Measurements from ENCODE around the gene SPEN. TPM values are rescaled to one million over a fixed set of nuclear protein-coding genes. Genes with fewer than 3 reads are reported as not detected.
A peak's percentile ranks its signal among the peaks of the same experiment; 100 is the strongest.

Gene SPEN
- total and polyA plus RNA-seq, 10 of the 15 experiments (the other 5 are each of a cell fraction or from before 2014, with no cell fraction given), result 5.2 to 58.7 (median 20.1) TPM

DNA sequence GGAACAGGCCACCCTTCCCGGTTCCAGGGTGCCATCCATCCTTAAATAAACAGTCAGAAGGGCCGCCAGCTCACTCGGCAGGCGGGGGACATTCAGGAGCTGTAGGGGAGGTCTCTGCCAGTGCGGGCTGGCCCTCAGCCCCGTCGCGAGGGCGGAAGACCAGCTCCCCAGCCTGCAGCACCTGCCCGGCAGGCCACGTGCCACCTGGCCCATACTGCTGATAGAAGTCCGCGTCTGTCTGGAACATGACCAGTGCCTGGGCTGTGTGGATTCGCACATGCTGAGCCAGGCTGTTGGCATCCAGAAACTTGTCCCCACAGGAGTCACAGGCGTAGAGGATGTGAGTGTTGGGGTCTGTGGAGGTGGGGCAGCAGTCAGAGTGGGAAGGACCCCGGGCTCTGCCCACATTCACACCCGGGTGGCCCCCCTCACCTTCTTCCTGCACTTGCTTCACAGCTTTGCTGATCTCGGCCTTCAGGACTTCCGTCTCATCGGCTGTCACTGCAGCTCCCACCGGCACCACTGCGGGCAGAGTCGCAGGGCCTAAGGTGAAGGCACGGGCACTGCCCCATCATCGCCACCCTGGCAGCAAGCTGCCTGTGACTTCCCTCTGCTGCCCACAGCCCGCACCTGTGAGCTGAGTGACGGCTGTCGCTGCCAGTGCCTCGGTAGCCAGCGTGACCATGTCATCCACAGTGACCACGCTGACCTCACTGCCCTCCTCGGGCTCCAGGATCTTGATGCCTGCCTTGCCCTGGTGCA, 94.6 kb downstream of the SPEN start:
- intact Hi-C loops (cut with micrococcal nuclease; ENCODE audit: unreplicated experiment), result loop anchor here (10.0 kb wide), 1 partner anchor 113 kb away; no protein-coding TSS in a partner anchor
- H4K20me1 ChIP-seq (ENCODE audit: control insufficient read depth, insufficient read depth), result no peaks in the 10 kb centered on the region
- BruUV-seq (replicated peaks), result no TSS peak
- no peak overlapping the region for H3K27ac ChIP-seq (ENCODE audit: control insufficient read depth, insufficient read depth)
- H3K4me2 ChIP-seq (ENCODE audit: control insufficient read depth, insufficient read depth), result no peak overlapping the region
- FAIRE-seq (no peak), ATAC-seq (no peak), DNase-seq (ENCODE audit: low read depth, low spot score) (no peak)
- H2AFZ ChIP-seq (ENCODE audit: control insufficient read depth, low read depth, low read length), result no peak overlapping the region
- H3K27me3 ChIP-seq (replicated peaks in 1 of 2; ENCODE audit: control insufficient read depth in 2 of 2, insufficient read depth in 2 of 2, low read length in 1 of 2), result no peaks in the 10 kb centered on the region
- no peak overlapping the region for H3K4me3 ChIP-seq
- H3K9me3 ChIP-seq (replicated peaks; ENCODE audit: control insufficient read depth, insufficient read depth, low read length), result no peaks in the 10 kb centered on the region
- H3K79me2 ChIP-seq (ENCODE audit: control insufficient read depth, insufficient read depth, low read length), result no peaks in the 10 kb centered on the region; the same call in 1 of the 2 replicates
- CTCF ChIA-PET, result no interaction called here
- RAD21 ChIA-PET (ENCODE audit: unreplicated experiment), result no interaction called here
- H3K4me1 ChIP-seq (ENCODE audit: control insufficient read depth, insufficient read depth, low read length), result no peaks in the 10 kb centered on the region
- no peak overlapping the region for H3K9ac ChIP-seq (ENCODE audit: control insufficient read depth, insufficient read depth, low read length)
- 96% methylated on average over 32 of the region's 32 CpGs for WGBS (ENCODE audit: insufficient coverage, insufficient replicate concordance, low lambda C conversion rate, missing lambda C conversion rate)
- TF ChIP-seq GABPA (IDR thresholded peaks at IDR 0.05; ENCODE audit: low read depth) (no peak), ZNF274 (IDR thresholded peaks at IDR 0.05; ENCODE audit: insufficient read depth, insufficient read length) (no peak), POLR2AphosphoS5 (IDR thresholded peaks at IDR 0.05; ENCODE audit: low read length) (0 out of 2 replicates have a peak, but pooled peaks have one; percentile 1), JUNB (IDR thresholded peaks at IDR 0.05) (no peak), STAT1 (conservative IDR thresholded peaks at IDR 0.05) (no peak), NBN (IDR thresholded peaks at IDR 0.05) (no peak), MYC (IDR thresholded peaks at IDR 0.05; ENCODE audit: insufficient read depth, insufficient read length, insufficient replicate concordance, low read length, severe bottlenecking) (no peak), POLR2A (IDR thresholded peaks at IDR 0.05; ENCODE audit: low read depth, low read length) (peak; percentile 18), DPF2 (IDR thresholded peaks at IDR 0.05) (no peak)
- TF ChIP-seq, protein P1, sequence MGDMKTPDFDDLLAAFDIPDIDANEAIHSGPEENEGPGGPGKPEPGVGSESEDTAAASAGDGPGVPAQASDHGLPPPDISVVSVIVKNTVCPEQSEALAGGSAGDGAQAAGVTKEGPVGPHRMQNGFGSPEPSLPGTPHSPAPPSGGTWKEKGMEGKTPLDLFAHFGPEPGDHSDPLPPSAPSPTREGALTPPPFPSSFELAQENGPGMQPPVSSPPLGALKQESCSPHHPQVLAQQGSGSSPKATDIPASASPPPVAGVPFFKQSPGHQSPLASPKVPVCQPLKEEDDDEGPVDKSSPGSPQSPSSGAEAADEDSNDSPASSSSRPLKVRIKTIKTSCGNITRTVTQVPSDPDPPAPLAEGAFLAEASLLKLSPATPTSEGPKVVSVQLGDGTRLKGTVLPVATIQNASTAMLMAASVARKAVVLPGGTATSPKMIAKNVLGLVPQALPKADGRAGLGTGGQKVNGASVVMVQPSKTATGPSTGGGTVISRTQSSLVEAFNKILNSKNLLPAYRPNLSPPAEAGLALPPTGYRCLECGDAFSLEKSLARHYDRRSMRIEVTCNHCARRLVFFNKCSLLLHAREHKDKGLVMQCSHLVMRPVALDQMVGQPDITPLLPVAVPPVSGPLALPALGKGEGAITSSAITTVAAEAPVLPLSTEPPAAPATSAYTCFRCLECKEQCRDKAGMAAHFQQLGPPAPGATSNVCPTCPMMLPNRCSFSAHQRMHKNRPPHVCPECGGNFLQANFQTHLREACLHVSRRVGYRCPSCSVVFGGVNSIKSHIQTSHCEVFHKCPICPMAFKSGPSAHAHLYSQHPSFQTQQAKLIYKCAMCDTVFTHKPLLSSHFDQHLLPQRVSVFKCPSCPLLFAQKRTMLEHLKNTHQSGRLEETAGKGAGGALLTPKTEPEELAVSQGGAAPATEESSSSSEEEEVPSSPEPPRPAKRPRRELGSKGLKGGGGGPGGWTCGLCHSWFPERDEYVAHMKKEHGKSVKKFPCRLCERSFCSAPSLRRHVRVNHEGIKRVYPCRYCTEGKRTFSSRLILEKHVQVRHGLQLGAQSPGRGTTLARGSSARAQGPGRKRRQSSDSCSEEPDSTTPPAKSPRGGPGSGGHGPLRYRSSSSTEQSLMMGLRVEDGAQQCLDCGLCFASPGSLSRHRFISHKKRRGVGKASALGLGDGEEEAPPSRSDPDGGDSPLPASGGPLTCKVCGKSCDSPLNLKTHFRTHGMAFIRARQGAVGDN (IDR thresholded peaks at IDR 0.05), result no peak
- TF ChIP-seq, protein P2, sequence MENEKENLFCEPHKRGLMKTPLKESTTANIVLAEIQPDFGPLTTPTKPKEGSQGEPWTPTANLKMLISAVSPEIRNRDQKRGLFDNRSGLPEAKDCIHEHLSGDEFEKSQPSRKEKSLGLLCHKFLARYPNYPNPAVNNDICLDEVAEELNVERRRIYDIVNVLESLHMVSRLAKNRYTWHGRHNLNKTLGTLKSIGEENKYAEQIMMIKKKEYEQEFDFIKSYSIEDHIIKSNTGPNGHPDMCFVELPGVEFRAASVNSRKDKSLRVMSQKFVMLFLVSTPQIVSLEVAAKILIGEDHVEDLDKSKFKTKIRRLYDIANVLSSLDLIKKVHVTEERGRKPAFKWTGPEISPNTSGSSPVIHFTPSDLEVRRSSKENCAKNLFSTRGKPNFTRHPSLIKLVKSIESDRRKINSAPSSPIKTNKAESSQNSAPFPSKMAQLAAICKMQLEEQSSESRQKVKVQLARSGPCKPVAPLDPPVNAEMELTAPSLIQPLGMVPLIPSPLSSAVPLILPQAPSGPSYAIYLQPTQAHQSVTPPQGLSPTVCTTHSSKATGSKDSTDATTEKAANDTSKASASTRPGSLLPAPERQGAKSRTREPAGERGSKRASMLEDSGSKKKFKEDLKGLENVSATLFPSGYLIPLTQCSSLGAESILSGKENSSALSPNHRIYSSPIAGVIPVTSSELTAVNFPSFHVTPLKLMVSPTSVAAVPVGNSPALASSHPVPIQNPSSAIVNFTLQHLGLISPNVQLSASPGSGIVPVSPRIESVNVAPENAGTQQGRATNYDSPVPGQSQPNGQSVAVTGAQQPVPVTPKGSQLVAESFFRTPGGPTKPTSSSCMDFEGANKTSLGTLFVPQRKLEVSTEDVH (IDR thresholded peaks at IDR 0.05; ENCODE audit: low read depth, partially characterized antibody), result no peak
- TF ChIP-seq, protein P3, sequence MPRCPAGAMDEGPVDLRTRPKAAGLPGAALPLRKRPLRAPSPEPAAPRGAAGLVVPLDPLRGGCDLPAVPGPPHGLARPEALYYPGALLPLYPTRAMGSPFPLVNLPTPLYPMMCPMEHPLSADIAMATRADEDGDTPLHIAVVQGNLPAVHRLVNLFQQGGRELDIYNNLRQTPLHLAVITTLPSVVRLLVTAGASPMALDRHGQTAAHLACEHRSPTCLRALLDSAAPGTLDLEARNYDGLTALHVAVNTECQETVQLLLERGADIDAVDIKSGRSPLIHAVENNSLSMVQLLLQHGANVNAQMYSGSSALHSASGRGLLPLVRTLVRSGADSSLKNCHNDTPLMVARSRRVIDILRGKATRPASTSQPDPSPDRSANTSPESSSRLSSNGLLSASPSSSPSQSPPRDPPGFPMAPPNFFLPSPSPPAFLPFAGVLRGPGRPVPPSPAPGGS (IDR thresholded peaks at IDR 0.05; ENCODE audit: borderline replicate concordance, insufficient read depth, low read depth, low read length, poor library complexity, severe bottlenecking), result peak; percentile 26
- TF ChIP-seq, protein P4, sequence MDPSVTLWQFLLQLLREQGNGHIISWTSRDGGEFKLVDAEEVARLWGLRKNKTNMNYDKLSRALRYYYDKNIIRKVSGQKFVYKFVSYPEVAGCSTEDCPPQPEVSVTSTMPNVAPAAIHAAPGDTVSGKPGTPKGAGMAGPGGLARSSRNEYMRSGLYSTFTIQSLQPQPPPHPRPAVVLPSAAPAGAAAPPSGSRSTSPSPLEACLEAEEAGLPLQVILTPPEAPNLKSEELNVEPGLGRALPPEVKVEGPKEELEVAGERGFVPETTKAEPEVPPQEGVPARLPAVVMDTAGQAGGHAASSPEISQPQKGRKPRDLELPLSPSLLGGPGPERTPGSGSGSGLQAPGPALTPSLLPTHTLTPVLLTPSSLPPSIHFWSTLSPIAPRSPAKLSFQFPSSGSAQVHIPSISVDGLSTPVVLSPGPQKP (IDR thresholded peaks at IDR 0.05; ENCODE audit: low read depth, low read length), result no peak
- POLR2A ChIA-PET, result no interaction called here
- SMC1A ChIA-PET (ENCODE audit: uncharacterized antibody, unreplicated experiment), result interaction anchor here (0.5 kb wide), 1 partner anchor 36 kb away, joined by 3 read pairs; no protein-coding TSS in a partner anchor
- H3K36me3 ChIP-seq (ENCODE audit: control insufficient read depth in 2 of 2, insufficient read depth in 2 of 2, low read length in 1 of 2), result peaks cover 8 to 74% of the 10 kb centered on the region in 2 experiments
- in situ Hi-C loops (cut with MboI), result no loop called here
